ENCODE results near the gene CSF3.

CSF3 gene

DNA sequence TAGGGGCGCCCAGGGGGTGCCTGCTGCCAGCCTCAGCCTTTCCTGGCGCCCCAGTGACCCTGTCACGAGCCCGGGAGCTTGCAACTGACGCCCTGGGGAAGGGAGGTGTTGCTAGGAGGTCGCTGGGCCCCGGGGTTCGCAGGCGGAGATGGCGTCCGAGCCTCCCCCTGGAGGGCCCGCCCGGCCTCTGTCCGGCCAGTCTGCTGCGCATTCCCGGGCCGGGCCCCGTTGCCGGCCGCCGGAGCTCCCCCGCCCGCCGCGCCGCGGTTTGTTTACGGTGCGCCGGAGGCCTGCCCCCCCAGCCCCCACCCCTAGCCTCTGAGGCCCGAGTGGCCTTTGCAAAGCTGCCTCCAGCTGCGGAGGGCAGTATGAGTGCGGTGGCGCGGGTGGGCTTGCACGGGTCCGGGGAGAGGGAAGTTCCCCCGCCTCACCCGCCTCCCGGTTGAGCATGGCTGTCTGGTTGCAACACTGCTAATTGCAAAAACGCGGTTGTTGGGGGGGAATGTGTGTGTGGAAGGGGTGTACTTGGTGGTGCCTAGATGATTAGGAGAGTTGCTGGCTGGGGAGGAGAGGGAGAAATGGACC lies 48.0 kb downstream of the CSF3 start:
- DNase-seq, result peak; percentile 16

DNA sequence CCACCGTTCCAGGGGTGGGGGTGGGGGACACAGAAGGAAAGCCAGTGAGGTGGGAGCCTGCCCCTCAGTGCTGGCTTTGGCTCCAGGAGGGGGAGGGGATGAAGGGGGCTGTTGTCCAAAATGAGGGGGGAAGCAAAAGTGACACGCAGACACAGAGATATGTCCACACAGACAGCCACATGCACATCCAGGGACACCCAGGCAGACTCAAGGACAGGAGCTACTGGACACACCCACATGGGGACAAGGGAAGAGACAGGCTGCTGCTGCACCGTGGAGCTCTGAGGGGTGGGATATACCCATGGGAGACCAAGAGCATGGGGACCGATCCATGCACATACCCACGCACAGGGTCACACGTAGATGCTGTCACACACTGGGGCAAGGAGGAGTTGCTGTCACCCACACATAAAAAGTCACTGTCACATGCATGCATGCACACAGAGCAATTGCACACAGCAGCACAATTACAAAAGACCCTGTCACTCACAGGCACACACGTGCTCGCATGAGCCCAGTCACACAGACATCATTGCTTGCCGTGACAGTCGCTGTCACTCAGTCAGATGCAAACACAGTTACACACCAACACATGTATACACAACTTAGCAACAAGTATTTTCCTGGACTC lies 48.8 kb downstream of the CSF3 start:
- DNase-seq, result no peak

- no peak for DNase-seq
These were observed 49.9 kb downstream of the CSF3 start for GRCh38 chr17:40064971-40065768.

- no peak for DNase-seq
These were observed 50.7 kb downstream of the CSF3 start for GRCh38 chr17:40065769-40066510.
